GM18858 (cell line): Measurements from ENCODE around the gene CELF5.

ENCODE experiments used
- ATAC-seq: cut with Tn5 transposase; IDR thresholded peaks from one replicate; pipeline ENCODE4 v1.9.1; 2021; ENCODE audit not compliant: unreplicated experiment

Gene CELF5

DNA sequence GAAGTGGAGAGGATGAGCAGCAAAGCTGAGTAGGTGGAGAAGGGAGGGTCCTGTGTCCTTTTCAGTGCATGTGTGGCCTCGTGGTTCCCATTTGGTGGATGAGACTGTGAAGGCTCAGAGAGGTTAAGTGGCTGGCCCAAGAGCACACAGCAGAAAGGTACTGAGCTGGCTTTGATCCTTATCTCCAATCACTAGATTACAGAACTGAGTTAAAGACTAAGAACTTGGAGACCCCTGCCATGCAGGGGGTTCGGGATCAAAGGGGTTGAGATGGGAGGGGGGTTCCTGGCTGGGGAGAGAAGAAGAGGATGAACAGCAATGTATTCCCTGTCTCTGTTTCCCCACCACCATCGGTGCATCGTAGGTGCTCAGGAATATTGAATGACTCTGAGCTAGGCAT, 11.8 kb downstream of the CELF5 start:
- ATAC-seq: no peak

DNA sequence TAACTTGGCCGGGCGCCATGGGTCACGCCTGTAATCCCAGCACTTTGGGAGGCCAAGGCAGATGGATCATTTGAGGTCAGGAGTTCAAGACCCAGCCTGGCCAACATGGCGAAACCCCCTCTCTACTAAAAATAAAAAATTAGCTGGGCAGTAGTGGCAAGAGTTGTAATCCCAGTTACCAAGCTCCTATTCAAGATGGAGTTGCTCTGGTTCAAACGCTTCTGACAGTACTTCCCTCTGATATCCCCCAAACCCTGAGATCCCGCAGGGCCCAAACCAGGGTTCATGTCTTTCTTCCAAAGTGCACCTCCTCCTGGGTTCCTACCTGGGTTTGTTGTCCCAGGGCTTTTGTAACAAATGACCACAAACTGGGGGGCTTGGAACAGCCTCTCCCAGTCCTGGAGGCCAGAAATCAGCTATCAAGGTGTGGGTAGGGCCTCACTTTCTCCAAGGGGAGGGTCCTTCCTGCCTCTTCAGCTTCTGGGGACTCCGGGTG, 13.7 kb downstream of the CELF5 start:
- no peak for ATAC-seq

- ATAC-seq: no peak
These were observed 14.9 kb downstream of the CELF5 start for GRCh38 chr19:3239367-3239766.

DNA sequence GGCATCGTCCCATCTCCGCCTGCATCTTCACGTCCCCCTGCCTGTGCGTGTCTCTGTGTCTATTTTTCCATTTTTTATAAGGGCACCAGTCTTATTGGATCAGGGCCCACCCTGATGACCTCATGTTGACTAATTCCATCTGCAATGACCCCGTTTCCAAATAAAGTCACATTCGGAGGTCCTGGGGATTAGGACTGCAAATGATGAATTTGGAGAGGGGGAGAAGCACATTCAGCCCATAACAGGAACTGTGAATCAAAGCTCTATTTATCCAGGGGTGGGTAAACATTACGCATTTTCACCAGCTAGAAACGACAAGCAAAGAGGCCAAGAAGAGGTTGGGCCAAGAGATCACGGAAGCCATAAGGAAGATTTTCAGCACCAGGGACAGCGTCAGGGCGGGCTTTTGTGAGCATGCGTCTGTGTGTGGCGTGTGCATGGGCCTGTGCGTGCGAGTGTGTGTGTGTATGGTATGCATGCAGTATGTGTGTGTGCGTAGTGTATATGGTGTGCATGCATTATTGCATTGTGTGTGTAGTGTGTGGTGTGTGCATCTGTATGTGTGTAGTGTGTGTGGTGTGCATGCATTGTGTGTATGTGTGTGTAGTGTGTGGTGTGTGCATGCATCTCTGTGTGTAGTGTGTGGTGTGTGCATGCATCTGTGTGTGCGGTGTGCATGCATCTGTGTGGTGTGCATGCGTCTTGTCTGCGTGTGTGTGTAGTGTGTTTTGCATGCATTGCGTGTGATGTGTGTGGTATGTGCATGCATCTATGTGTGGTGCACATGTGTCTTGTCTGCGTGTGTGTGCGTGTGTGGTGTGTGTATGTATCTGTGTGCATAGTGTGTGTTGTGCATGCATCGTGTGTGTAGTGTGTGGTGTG, 19.6 kb downstream of the CELF5 start:
- ATAC-seq: no peak

DNA sequence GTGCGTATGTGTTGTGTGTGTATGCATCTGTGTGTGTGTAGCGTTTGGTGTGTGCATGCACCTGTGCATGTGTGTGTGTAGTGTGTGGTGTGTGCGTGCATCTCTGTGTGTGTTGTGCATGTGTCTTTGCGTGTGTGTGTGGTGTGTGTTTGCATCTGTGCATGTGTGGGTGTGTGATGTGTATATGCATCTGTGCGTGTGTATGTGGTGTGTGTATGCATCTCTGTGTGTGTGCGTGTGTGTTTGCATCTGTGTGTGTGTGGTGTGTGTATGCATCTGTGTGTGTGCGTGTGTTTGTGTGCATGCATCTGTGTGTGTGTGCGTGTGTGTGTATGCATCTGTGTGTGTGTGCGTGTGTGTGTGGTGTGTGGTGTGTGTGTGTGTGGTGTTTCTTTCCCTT, 20.6 kb downstream of the CELF5 start:
- no peak for ATAC-seq

DNA sequence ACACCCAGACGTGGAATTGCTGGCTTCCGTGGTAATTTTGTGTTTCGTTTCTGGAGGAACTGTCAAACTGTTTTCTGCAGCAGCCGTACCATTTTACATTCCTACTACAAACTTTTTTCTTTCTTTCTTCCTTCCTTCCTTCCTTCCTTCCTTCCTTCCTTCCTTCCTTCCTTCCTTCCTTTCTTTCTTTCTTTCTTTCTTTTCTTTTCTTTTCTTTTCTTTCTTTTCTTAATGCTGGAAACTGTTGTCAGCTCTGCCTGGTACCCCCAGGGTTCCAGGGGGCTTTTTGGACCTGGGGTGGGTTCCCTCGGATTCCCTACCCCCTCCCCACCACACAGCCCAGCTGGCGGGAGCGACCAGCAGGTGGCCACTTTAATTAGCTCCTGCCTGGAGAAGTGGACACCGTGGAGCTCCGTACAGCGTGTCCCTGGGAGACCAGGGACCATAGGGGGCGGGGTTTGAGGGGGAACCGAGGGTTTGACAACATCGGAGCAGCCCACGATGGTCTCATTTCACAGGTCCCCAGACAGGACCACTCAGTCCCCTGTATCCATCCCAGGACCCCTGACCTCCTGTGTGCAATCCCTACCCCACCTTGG, 24.4 kb downstream of the CELF5 start:
- no peak for ATAC-seq

- no peak for ATAC-seq
These were observed 24.9 kb downstream of the CELF5 start for GRCh38 chr19:3249408-3249807.

GRCh38 chr19:3250675-3251074, 26.2 kb downstream of the CELF5 start:
- no peak for ATAC-seq

DNA sequence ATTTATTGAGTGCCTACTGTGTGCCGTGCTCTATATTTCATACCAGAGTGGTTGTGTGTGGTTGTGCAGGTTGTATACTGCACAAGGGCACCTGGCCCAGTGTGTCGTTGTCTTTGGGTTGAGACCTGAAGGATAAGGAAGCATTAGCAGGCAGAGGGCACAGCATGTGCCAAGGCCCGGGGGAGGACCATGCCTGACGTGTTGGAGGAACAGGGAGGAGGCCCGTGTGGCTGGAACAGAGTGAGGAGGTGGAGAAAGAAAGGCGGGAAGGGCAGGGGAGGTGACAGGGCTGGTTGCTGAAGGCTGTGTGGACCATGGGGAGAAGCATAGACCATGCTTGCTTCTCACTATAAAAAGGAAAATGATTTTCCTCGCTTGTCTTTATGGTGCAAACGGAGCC, 26.8 kb downstream of the CELF5 start:
- ATAC-seq: no peak

- no peak for ATAC-seq
These were observed 28.2 kb downstream of the CELF5 start for GRCh38 chr19:3252650-3253049.

- no peak for ATAC-seq
These were observed 28.8 kb downstream of the CELF5 start for GRCh38 chr19:3253270-3253669.

DNA sequence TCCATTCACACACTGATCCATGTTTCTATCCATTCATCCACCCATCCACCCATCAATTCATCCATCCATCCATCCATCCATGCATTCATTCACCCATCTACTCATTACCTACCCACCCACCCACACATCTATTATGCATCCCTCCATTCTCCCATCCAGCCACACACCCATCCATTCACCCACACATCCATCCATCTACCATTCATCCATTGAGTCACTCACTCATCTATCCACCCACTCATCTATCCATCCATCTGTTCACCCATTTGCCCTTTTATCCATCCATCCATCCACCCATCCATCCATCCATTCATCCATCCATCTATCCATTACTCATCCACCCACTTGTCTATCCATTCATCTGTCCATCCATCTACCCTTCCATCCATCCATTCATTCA, 30.1 kb downstream of the CELF5 start:
- no peak for ATAC-seq

DNA sequence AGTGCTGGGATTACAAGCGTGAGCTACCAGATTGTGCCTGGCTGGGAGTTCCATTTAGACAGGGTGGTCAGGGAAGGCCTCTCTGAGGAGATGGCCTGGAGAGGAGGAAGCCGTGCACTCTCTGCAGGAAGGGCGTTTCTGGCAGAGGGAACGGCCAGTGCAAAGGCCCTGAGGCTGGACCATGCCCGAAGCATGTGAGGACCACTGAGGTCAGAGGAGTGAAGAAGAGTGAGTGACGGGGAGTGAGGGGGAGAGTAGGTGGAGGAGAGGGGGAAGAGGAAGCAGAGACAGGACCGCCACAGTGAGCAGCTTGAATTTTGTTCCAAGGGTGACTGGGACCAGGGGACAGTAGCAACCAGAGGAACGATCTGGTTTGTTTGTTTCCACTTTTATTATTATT, 32.6 kb downstream of the CELF5 start:
- no peak for ATAC-seq

GRCh38 chr19:3262362-3262761, 37.9 kb downstream of the CELF5 start:
- no peak for ATAC-seq

DNA sequence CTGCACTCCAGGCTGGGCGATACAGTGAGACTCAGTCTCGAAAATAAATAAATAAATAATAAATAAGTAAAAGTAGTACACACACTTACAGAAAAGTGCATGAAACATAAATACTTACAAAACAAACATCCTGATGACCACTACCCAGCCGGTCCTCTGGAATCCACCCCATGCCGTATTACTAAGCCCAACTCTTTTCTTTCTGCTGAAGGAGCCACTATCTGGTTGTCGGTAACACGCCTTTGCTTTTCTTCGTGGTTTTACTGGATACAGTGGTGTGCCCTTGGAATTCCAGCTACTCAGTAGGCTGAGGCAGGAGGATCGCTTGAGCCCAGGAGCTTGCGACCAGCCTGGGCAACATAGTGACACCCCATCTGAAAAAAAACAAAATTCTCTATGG, 39.4 kb downstream of the CELF5 start:
- ATAC-seq: no peak

DNA sequence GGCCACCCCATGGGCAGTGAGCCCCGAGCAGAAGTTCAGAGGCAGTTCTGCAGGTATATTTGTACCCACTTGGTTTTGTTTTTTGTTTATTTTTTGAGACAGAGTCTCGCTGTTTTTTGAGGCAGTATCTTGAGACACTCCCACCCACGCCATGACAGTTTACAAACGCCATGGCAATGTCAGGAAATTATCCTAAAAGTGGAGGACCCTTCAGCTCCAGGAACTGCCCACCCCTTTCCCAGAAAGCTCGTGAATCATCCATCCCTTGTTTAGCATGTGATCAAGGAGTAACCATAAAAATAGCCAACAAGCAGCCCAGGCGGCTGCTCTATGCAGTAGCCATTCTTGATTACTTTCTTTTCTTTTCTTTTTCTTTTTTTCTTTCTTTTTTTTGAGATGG, 41.0 kb downstream of the CELF5 start:
- ATAC-seq: no peak

GRCh38 chr19:3266092-3266693, 41.7 kb downstream of the CELF5 start:
- ATAC-seq: no peak

GRCh38 chr19:3266792-3267514, 42.5 kb downstream of the CELF5 start:
- ATAC-seq: no peak

DNA sequence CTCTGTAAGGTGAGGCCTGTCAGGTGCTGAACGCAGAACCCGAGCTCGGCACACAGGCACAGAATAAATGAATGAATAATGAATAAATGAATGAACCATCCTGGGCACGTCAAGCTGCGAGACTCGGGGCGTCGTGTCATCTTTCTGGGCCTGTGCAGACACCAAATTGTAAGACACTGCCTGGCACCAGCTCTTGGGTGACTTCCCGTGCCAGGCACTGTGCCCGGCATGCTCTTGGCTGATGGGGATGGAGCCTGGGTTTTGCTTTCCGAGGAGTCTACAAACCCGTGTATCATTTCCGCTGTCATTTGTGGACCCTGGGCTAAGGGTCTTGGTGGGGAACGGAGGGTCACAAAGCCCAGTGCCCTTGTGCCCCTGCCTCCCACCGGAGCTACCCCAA, 43.9 kb downstream of the CELF5 start:
- no peak for ATAC-seq

GRCh38 chr19:3268763-3269162, 44.3 kb downstream of the CELF5 start:
- ATAC-seq: no peak

DNA sequence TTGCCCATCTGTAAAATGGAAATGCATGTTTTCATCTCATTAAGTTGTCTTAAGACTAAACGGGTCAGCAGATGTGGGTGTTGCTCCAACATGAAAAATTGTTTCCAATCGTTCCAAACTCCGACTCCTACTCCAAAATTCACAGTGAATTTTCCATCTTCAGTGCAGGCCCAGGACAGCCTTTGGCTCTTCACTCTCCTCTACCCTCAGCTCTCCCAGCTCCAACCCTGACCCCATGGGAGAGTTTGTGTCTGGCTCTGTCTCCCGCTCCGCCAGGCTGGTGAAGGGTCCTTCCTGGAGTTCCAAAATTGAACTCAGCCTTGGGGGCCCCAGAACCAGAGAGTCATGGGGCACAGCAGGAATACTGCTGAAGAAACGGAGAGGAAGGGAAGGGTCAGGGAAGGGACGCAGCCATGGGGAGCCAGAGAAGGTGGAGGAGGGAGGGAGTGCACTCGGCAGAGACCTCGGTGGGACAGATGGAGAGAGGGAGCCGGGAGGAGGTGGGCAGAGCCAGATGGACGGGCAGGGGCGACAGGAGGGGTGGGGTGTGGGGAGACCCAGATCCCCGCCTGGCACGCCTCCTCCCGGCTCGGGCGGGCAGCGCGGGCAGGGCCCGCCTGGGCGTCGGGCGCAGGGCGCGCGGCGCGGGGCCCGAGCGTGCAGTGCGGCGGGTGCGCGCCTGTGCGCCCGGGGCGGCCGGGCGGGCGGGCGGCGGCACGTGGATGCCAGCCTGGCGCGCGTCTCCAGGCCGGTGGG, 45.6 kb downstream of the CELF5 start:
- ATAC-seq: no peak
